Right kidney (tissue), 1 donor: ENCODE measurements around the gene CLK2.
"Not testable (repeated sequence)": the region's sequence is repeated elsewhere in the genome, so short reads cannot be mapped to it uniquely, and the experiment has no call there.

Experiments
- DNase-seq: peaks from one replicate; pipeline ENCODE4 v3.0.0-alpha.2; 2016

CLK2 gene

GRCh38 chr1:155300024-155300423, 26.7 kb upstream of the CLK2 start:
- DNase-seq = no peak

DNA sequence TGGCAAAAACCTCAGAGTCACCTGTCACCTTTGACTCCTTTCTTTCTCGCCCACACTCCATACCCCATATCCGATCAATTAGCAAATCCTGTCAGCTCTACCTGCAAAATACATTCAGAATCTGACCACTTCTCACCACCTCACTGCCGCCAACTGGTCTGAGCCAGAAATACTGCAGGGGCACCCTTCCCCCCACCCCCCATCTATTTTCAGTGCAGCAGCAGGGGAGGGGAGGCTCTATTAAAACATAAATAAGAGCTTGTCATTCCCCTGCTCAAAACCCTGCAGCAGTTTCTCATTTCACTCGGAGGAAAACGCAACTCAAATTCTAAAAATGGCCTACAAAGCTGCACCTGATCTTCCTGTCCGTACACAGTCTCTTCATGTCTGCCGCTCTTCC, 24.1 kb upstream of the CLK2 start:
- no peak for DNase-seq

- DNase-seq = no peak
These were observed 23.4 kb upstream of the CLK2 start for GRCh38 chr1:155296661-155297060.

DNA sequence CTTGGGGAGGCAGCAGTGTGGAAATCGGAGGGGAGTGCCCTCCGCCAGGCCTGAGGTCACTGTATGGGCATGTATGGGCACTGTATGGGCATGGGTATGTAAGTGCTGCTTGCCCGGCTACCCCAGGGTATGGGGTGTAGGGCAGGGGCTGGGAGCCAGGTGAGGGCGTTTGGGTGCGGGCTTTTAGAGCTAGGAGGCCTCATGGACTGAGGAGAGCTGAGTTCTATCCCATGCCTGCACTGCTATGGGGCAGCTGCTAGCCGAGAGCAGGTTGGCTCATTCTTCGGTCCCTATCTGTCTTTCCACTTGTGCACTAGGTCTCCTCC, 22.6 kb upstream of the CLK2 start:
- no peak for DNase-seq

DNA sequence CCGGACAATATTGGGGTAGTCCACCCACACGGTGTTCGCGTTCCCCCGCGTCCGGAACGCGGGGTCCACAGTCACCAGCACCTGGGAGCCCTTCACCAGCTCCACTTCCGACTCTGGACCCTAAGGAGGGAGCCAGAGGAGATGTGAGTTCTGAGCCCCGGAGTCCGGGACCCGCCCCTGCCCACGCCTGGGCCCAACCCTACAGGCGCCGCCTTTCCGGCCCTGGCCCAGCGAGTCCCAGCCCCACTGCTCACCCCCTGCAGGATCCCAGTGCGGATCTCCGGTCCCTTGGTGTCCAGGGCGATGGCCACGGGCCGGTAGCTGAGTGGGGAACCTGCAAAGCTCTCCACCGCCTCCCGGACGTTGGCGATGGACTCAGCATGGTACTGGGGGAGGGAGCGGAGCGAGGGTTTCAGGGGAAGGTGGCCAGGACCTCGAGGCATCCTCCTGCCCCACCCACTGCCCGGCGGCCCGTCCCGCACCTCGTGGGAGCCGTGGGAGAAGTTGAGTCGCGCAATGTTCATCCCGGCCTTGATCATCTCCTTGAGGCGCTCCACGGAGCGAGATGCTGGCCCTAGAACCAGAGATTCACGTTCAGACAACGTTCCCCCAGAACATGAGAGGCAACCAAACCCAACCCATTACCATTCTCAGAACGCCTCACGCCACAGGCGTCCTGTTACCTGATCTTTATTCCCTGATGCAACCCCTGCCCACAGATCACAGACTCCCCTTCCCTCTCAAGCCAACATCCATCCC, 22.1 kb upstream of the CLK2 start:
- no peak for DNase-seq

GRCh38 chr1:155294520-155295182, 21.3 kb upstream of the CLK2 start:
- no peak for DNase-seq

GRCh38 chr1:155293086-155293749, 19.9 kb upstream of the CLK2 start:
- DNase-seq = no peak

GRCh38 chr1:155291006-155291405, 17.7 kb upstream of the CLK2 start:
- not testable (repeated sequence) for DNase-seq

DNA sequence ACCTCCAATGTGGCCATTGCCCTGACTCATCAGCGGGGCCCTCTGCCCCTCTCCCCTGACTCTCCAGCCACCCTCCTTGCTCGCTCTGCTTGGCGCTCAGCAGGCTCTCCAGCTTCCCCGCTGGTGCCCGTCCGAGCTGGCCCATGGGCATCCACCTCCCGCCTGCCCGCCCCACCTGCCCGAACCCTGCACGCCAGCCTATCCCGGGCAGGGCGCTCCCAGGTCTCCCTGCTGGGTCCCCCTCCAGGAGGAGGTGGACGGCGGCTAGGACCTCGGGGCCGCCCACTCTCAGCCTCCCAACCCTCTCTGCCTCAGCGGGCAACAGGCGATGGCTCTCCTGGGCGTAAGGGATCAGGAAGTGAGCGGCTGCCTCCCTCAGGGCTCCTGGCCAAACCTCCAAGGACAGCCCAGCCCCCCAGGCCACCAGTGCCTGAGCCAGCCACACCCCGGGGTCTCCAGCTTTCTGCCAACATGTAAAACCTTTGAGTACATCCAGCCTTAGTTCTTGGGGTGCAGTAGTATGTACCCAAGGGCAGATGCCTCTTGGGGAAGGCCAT, 14.8 kb upstream of the CLK2 start:
- DNase-seq = no peak

DNA sequence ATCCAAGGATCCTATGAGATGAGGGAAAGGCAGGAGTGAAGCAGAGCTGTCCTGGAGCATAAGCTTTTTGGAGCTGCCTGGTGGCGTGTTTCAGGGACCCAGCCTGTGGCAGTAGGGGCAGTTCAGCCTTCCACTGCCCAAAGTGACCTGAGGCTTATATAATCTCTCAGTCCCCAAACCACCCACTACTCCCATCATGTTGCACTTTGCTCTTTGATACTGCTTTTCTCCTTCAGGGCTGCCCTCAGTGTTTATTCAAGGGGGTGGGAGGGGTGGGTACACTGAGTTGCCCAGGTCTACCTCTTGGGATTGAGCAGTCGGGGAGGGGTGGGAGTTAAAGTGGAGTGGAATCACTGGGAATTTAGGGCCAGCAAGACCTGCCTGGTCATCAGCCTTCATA, 13.2 kb upstream of the CLK2 start:
- DNase-seq = no peak

DNA sequence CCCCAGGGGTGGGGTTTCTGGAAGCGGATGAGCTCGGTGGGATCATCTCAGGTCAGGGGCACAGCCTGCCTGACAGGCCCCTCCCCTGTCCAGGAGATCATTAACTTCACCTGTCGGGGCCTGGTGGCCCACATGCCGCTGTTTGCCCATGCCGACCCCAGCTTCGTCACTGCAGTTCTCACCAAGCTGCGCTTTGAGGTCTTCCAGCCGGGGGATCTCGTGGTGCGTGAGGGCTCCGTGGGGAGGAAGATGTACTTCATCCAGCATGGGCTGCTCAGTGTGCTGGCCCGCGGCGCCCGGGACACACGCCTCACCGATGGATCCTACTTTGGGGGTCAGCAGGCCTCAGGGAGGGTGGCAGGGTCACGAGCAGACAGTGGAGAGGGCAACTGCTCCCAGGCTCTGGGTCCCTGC, 12.3 kb upstream of the CLK2 start:
- no peak for DNase-seq

GRCh38 chr1:155285063-155285462, 11.8 kb upstream of the CLK2 start:
- no peak for DNase-seq

GRCh38 chr1:155284476-155284875, 11.2 kb upstream of the CLK2 start:
- no peak for DNase-seq

- DNase-seq = no peak
These were observed 9.3 kb upstream of the CLK2 start for GRCh38 chr1:155282488-155283091.

DNA sequence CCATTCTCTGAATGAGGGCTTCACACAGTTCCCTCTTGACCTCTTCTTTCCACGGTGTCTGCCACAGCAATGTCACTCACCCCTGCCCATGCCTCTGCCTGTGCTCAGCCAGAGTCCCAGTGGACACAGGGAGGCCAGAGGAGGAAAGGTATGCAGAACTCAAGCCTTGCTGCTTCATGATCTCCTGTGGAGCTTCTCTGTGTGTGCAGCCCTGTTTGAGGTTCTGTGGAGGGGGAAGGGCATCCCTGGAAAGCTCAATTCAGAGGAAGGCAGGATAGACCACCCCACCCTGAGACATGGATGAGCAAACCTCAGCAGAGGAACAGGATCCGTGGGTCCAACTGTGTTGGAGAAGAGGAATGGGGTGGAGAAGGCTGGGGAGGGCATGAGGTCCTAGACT, 6.0 kb upstream of the CLK2 start:
- DNase-seq = no peak

DNA sequence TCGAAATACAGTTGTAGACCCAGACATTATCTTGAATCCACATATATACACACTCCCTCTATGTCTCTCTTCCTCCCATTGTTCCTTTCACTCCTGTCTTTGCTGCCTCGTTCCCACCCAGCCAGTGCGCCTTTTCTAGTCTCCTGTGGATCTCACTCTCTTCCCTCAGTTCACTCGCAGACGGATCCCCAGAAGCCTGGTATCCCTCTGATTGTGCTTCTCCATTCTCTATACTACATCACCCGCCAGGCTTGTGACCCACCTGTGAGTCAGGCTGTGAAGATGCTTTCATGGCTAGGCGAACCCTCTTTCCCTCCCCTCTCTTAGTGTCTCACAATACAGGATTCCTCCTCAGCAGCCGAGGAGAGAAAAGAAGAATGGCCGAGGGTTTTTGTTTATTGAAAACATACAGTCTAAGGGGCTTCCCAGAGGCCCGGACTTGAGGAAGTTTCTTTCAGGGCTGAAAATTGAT, 5.4 kb upstream of the CLK2 start:
- DNase-seq = no peak

- DNase-seq = peak; percentile 59
These were observed 4.8 kb upstream of the CLK2 start for GRCh38 chr1:155277902-155278688.

DNA sequence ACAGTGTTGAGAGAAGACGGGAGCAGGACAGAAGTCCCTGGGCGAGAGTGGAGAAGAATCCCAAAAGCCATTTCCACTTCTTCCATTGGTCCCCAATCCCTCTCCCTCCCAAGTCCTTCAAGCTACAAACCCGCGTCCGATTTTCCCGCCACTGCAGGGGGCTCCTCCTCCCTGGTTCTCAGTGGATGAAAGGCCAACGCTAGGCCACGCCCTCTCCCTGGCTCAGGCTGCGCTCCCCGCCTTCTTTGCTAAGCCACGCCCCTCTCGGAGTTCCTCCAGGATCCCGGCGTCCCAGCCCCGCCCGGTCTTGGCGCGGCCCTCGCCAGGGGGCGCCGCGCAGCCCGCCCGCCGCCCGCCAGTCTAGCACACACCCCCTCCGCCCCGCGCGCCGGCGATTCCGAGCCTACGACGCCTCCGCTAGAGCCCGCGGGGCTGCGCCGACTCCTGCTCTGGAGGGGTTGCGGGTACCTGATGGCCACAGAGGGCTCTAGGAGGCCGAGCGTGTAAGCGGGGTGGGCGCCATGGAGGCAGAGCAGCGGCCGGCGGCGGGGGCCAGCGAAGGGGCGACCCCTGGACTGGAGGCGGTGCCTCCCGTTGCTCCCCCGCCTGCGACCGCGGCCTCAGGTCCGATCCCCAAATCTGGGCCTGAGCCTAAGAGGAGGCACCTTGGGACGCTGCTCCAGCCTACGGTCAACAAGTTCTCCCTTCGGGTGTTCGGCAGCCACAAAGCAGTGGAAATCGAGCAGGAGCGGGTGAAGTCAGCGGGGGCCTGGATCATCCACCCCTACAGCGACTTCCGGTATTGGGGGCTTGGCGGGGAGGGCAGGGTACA, 4.0 kb upstream of the CLK2 start, which contains the start of gene HCN3:
Gene HCN3, plus strand, starts transcription at position 394 of the 832 bp plus-strand sequence. Its CDS starts 128 bp downstream, at position 522.
- DNase-seq = peak; percentile 92

- DNase-seq = peak; percentile 52
These were observed 600 bp downstream of the CLK2 start for GRCh38 chr1:155272466-155273342.

- no peak for DNase-seq
These were observed 3.9 kb downstream of the CLK2 start for GRCh38 chr1:155269381-155269780.
